ENCODE results near the gene IRS1.

- TF ChIP-seq GATA3 (IDR thresholded peaks at IDR 0.05; ENCODE audit: low read depth, low read length) (no peak), GATA2 (IDR thresholded peaks at IDR 0.05; ENCODE audit: low read depth, low read length) (no peak)
Measured at GRCh38 chr2:226835796-226836547, 36.4 kb upstream of the IRS1 start, which contains the start of gene RHBDD1.
